Stomach (tissue), 9 donors: ENCODE data around the gene CACNA2D3. TPM values are rescaled to one million over a fixed set of nuclear protein-coding genes. Genes with fewer than 3 reads are reported as not detected.

Experiments used
- DNase-seq, 2 donors: peaks; one replicate each; pipeline versions ENCODE4 v3.0.0 to v3.0.0-alpha.2; 2013 to 2019
- H3K27ac ChIP-seq, 5 donors: fragments of 200-600 bp in 4 of 5; sonication (generic) in 4 of 5; one replicate each; pipeline ENCODE4 v1.5.1; 2013 to 2019; ENCODE audit warnings: mild to moderate bottlenecking in 1 of 5, moderate library complexity in 1 of 5
- H3K27me3 ChIP-seq, 3 donors: fragments of 200-600 bp; sonication (generic); one replicate each; pipeline ENCODE4 v1.5.1; 2017 to 2019; ENCODE audit warnings: mixed run types in 1 of 3
- H3K36me3 ChIP-seq, 4 donors: fragments of 200-600 bp; sonication (generic); 1 replicate in 3 of 4; 2 replicates in 1 of 4; pipeline ENCODE4 v1.5.1; 2016 to 2019
- H3K4me1 ChIP-seq, 4 donors: fragments of 200-600 bp; sonication (generic); one replicate each; pipeline ENCODE4 v1.5.1; 2016 to 2019
- H3K4me3 ChIP-seq, 4 donors: fragments of 200-600 bp; sonication (generic) in 3 of 4; one replicate each; pipeline ENCODE4 v1.5.1; 2016 to 2019; ENCODE audit warnings: mild to moderate bottlenecking in 1 of 4
- H3K9me3 ChIP-seq, 4 donors: fragments of 200-600 bp; sonication (generic); one replicate each; pipeline ENCODE4 v1.5.1; 2016 to 2019
- CTCF ChIP-seq, 7 experiments: fragments of 450-650 bp in 4 of 7; fragments of 200-600 bp in 3 of 7; sonication (generic) in 3 of 7; IDR thresholded peaks; one replicate each; pipeline ENCODE4 v1.5.1; 2016 to 2019; ENCODE audit warnings: antibody characterized with exemption in 7 of 7, control low read depth in 2 of 7, mild to moderate bottlenecking in 1 of 7
- EP300 ChIP-seq: sonication (generic); formaldehyde crosslinking; IDR thresholded peaks from one replicate; pipeline ENCODE4 v1.6.1; 2017; ENCODE audit warnings: antibody characterized with exemption
- POLR2A ChIP-seq, 4 donors: fragments of 450-650 bp; IDR thresholded peaks; one replicate each; pipeline ENCODE4 v1.6.1; 2016; ENCODE audit warnings: antibody characterized with exemption in 4 of 4, control low read depth in 2 of 4, mild to moderate bottlenecking in 1 of 4, moderate library complexity in 1 of 4
- POLR2AphosphoS5 ChIP-seq, 3 donors: sonication (generic); formaldehyde crosslinking; IDR thresholded peaks; one replicate each; pipeline ENCODE4 v1.6.1; 2016; ENCODE audit warnings: antibody characterized with exemption in 3 of 3
- WGBS, 5 donors: extraction: QIAGEN DNeasy Blood & Tissue Kit in 3 of 5; methylation state at CpG; one replicate each; pipeline versions ENCODE4 v1.1.5 to v1.1.7; 2013 to 2018; 5-methylcytosine and 5-hydroxymethylcytosine counted together
- intact Hi-C: fragments of 100-400 bp; cut with DNase I; formaldehyde crosslinking; loops from one replicate; pipeline ENCODE4 v1.15.1; 2023; ENCODE audit warnings: low total_unique reads
- polyA plus RNA-seq, 3 donors: library from polyadenylated mRNA; stranded (reverse); fragments of 200-250 nt; gene quantifications; one replicate each; pipeline ENCODE4 v1.2.3, GENCODE V29; 2013
- total RNA-seq, 5 donors: library from RNA; depleted of rRNA; stranded (reverse); fragments of >200 nt; gene quantifications; one replicate each; pipeline versions ENCODE4 v1.1.0 to v1.2.3, GENCODE V29; 2014 to 2016
- donor health status: healthy with polysubstance abuse.
- donor health status: Bipolar disorder and iron deficiency.
- donor health status: healthy.

The CACNA2D3 gene
- total and polyA plus RNA-seq, 8 donors, result 0.56 to 54.0 (median 2.9) TPM; not detected in 1

GRCh38 chr3:54237109-54237508 is 114.8 kb downstream of the CACNA2D3 start:
- Histone ChIP-seq H3K27ac (no peak overlapping the region), H3K36me3 (no peaks in the 10 kb centered on the region), H3K9me3 (no peaks in the 10 kb centered on the region), H3K4me1 (no peaks in the 10 kb centered on the region), H3K27me3 (no peaks in the 10 kb centered on the region), H3K4me3 (no peak overlapping the region)
- no peak for DNase-seq
- 50 to 60% (median 54%) methylated on average over 3 of the region's 3 CpGs for whole genome bisulfite sequencing, 5 donors
- intact Hi-C loops, result no loop called here
- TF ChIP-seq EP300 (no peak), POLR2A (IDR thresholded peaks at IDR 0.05) (no peak), POLR2AphosphoS5 (IDR thresholded peaks at IDR 0.05) (no peak), CTCF (IDR thresholded peaks at IDR 0.05) (no peak)

GRCh38 chr3:54237788-54238502 is 115.6 kb downstream of the CACNA2D3 start:
- no peak for TF ChIP-seq CTCF (IDR thresholded peaks at IDR 0.05)
- no peak for TF ChIP-seq POLR2AphosphoS5 (IDR thresholded peaks at IDR 0.05)
- TF ChIP-seq EP300, result no peak
- TF ChIP-seq POLR2A (IDR thresholded peaks at IDR 0.05), result no peak
- Histone ChIP-seq H3K4me1 (no peaks in the 10 kb centered on the region), H3K9me3 (no peaks in the 10 kb centered on the region), H3K27ac (no peak overlapping the region), H3K27me3 (no peaks in the 10 kb centered on the region), H3K4me3 (no peak overlapping the region), H3K36me3 (no peaks in the 10 kb centered on the region)
- DNase-seq, result no peak
- intact Hi-C loops, result no loop called here
- 66 to 85% (median 75%) methylated on average over 4 of the region's 4 CpGs for WGBS, 5 donors

- no peaks in the 10 kb centered on the region for H3K36me3 ChIP-seq
- H3K27me3 ChIP-seq, result no peaks in the 10 kb centered on the region
- H3K9me3 ChIP-seq, result peaks cover 0 to under 1% (median 0%) of the 10 kb centered on the region in 4 donors
- TF ChIP-seq EP300, result no peak
- TF ChIP-seq CTCF (IDR thresholded peaks at IDR 0.05), result no peak
- TF ChIP-seq POLR2A (IDR thresholded peaks at IDR 0.05), result no peak
- no peak for TF ChIP-seq POLR2AphosphoS5 (IDR thresholded peaks at IDR 0.05)
- no peak overlapping the region for H3K4me3 ChIP-seq
- intact Hi-C loops, result no loop called here
- 78 to 91% (median 86%) methylated on average over 4 of the region's 4 CpGs for WGBS, 5 donors
- DNase-seq, result no peak
- H3K4me1 ChIP-seq, result no peaks in the 10 kb centered on the region
- H3K27ac ChIP-seq, result no peak overlapping the region
Measured at GRCh38 chr3:54240309-54240708, 118.0 kb downstream of the CACNA2D3 start.

GRCh38 chr3:54243056-54243931 is 120.9 kb downstream of the CACNA2D3 start:
- H3K36me3 ChIP-seq, result no peaks in the 10 kb centered on the region
- 40 to 56% (median 42%) methylated on average over 13 of the region's 13 CpGs for WGBS, 5 donors
- peak; percentile 30 to 42 for DNase-seq
- H3K27me3 ChIP-seq, result no peaks in the 10 kb centered on the region
- TF ChIP-seq EP300 (no peak), CTCF (IDR thresholded peaks at IDR 0.05) (peak in 1 of 7 experiments; percentile 7)
- intact Hi-C loops, result no loop called here
- peaks cover 0 to 4% (median 2%) of the 10 kb centered on the region in 4 donors for H3K9me3 ChIP-seq
- no peaks in the 10 kb centered on the region for H3K4me1 ChIP-seq
- H3K4me3 ChIP-seq, result peak overlapping the region; percentile 10 to 42 (median 28)
- H3K27ac ChIP-seq, result no peak overlapping the region
